Measurements from ENCODE around the gene SIGLECL1.

Gene SIGLECL1

GRCh38 chr19:51301266-51301665 lies 50.4 kb downstream of the SIGLECL1 start:
- no peak overlapping the region for H3K27ac ChIP-seq
- TF ChIP-seq, protein P1, sequence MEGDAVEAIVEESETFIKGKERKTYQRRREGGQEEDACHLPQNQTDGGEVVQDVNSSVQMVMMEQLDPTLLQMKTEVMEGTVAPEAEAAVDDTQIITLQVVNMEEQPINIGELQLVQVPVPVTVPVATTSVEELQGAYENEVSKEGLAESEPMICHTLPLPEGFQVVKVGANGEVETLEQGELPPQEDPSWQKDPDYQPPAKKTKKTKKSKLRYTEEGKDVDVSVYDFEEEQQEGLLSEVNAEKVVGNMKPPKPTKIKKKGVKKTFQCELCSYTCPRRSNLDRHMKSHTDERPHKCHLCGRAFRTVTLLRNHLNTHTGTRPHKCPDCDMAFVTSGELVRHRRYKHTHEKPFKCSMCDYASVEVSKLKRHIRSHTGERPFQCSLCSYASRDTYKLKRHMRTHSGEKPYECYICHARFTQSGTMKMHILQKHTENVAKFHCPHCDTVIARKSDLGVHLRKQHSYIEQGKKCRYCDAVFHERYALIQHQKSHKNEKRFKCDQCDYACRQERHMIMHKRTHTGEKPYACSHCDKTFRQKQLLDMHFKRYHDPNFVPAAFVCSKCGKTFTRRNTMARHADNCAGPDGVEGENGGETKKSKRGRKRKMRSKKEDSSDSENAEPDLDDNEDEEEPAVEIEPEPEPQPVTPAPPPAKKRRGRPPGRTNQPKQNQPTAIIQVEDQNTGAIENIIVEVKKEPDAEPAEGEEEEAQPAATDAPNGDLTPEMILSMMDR (conservative IDR thresholded peaks at IDR 0.05), result no peak

DNA sequence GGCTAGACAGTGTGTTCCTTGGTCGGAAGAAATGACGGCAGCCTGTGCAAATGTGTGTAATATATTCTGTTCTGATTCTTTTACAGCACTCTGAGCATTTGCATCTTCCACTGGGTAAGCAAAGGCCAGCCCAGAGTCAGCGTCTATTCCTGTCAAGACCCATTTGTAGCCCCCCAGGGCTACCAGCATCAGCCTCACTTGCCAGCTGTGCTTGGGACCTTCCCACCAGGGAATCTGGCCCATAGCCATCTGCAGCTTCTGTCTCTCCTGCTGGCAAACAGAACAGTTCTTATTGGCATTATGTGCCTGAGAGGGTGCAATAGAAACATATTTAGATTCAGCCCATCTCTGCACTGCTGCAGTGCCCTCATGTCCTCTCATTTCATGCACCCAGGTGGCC lies 54.6 kb downstream of the SIGLECL1 start:
- TF ChIP-seq, protein P1 (conservative IDR thresholded peaks at IDR 0.05), result no peak

GRCh38 chr19:51311351-51312257 lies 60.7 kb downstream of the SIGLECL1 start, which contains the start of gene IGLON5:
TSS of gene IGLON5 (plus strand) at chr19:51311644. CDS start at chr19:51311848, 204 bp downstream.
- TF ChIP-seq, protein P1 (conservative IDR thresholded peaks at IDR 0.05), result no peak
- no peak within 1 kb of the TSS for H3K27ac ChIP-seq

More for the DNA sequence above, 54.6 kb downstream of the SIGLECL1 start:
- no peak overlapping the region for H3K27ac ChIP-seq

- TF ChIP-seq, protein P1 (conservative IDR thresholded peaks at IDR 0.05), result no peak
- H3K27ac ChIP-seq, result no peak overlapping the region
Measured at GRCh38 chr19:51316688-51317087, 65.8 kb downstream of the SIGLECL1 start.

DNA sequence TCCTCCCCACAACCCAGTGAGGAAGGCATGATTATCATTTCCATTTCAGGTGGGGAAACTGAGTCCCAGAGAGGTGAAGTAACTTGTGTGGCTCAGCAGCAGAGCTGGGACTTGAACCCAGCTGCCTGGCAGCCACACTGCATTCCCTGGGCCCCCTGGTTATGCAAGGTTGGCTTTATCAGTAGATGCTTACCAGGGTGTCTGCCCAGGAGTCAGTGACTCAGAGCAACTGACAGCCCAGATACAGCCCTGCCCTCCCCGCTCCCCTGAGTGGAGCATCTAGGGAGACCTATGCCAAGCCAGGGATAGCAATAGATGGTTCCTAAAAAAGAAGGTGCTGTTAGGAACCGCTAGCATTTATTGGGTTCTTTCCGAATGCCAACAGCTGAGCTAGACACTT lies 66.5 kb downstream of the SIGLECL1 start:
- TF ChIP-seq, protein P1 (conservative IDR thresholded peaks at IDR 0.05), result no peak
- H3K27ac ChIP-seq, result no peak overlapping the region

DNA sequence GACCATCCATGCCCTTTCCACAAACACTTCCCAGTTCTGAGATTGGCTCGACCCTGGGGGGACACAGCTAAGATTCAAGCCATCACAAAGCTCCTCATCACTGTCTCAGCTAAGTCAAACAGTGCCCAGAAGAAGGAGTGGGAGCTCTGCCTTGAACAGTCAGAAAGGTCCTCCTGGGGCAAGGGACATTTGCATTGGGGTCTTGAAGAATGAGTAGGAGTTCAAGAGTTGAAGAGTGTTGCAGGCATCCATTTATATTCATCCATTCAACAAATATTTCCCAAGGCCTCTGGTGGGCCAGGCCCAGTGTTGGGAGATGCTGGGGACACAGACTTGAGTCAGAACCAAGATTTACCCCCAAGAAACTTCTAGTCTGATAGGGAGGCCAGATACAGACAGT lies 67.1 kb downstream of the SIGLECL1 start:
- no peak overlapping the region for H3K27ac ChIP-seq
- TF ChIP-seq, protein P1 (conservative IDR thresholded peaks at IDR 0.05), result no peak
